ENCODE measurements around the gene NOD1. TPM values are rescaled to one million over a fixed set of nuclear protein-coding genes. Genes with fewer than 3 reads are reported as not detected.

NOD1 gene
- total and polyA plus RNA-seq, 2 of the 8 experiments (the other 6 are each of a cell fraction or from before 2014, with no cell fraction given) = 3.8 to 6.5 TPM

- H3K79me1 ChIP-seq (ENCODE audit: low read depth, low read length) = no peaks in the 10 kb centered on the region; the same call in 1 of the 2 replicates
- H3K4me2 ChIP-seq (ENCODE audit: insufficient read depth in 1 of 2, low read depth in 2 of 2, low read length in 2 of 2) = no peak overlapping the region
- H3K23me2 ChIP-seq (ENCODE audit: low read depth, low read length) = no peaks in the 10 kb centered on the region
- H3K9me3 ChIP-seq (ENCODE audit: insufficient read depth in 2 of 2, low read depth in 1 of 2, low read length in 1 of 2) = peaks cover 0 to 7% of the 10 kb centered on the region in 2 experiments; a peak in 1 of 4 replicates
- H2BK20ac ChIP-seq (ENCODE audit: low read length) = no peak overlapping the region
- H3K14ac ChIP-seq (ENCODE audit: insufficient read length) = no peak overlapping the region
- no peak overlapping the region for H3K18ac ChIP-seq (ENCODE audit: extremely low read depth, low read length)
- no peaks in the 10 kb centered on the region for H3K27me3 ChIP-seq (replicated peaks in 1 of 4; ENCODE audit: control insufficient read depth in 3 of 4, extremely low read depth in 1 of 4, insufficient read depth in 3 of 4, low read length in 3 of 4)
- H4K5ac ChIP-seq (ENCODE audit: insufficient read length, low read depth, low read length) = no peak overlapping the region
- peaks cover 2 to 11% (median 10%) of the 10 kb centered on the region in 4 experiments; a peak in 4 of 7 replicates for H3K4me1 ChIP-seq (replicated peaks in 1 of 4; ENCODE audit: control insufficient read depth in 3 of 4, insufficient read depth in 4 of 4, low read length in 3 of 4)
- H2BK12ac ChIP-seq (ENCODE audit: low read depth, low read length) = no peak overlapping the region
- CTCF ChIA-PET (ENCODE audit: partially characterized antibody) = interaction anchor here (0.7 kb wide), 1 partner anchor 306 kb away, joined by 3 read pairs; no protein-coding TSS in a partner anchor
- no peaks in the 10 kb centered on the region for H4K20me1 ChIP-seq (replicated peaks in 1 of 2; ENCODE audit: control insufficient read depth in 1 of 2, insufficient read depth in 2 of 2, low read length in 2 of 2)
- no peak overlapping the region for H4K8ac ChIP-seq (ENCODE audit: extremely low read depth, insufficient read depth, low read length)
- H2AFZ ChIP-seq (ENCODE audit: low read length) = no peak overlapping the region
- peaks cover 0 to 17% (median 0%) of the 10 kb centered on the region in 4 experiments; a peak in 1 of 8 replicates for H3K36me3 ChIP-seq (ENCODE audit: control insufficient read depth in 2 of 4, insufficient read depth in 4 of 4, low read length in 3 of 4)
- TF ChIP-seq MAX (IDR thresholded peaks at IDR 0.05) = peak; percentile 51; the same call in 1 of the 2 replicates
- no peak for TF ChIP-seq JUND (IDR thresholded peaks at IDR 0.05; ENCODE audit: low read length)
- TF ChIP-seq BCL11A (IDR thresholded peaks at IDR 0.05; ENCODE audit: low read depth in 2 of 2, low read length in 2 of 2) = no peak
- H3K9ac ChIP-seq (replicated peaks in 1 of 4; ENCODE audit: extremely low read depth in 1 of 4, low read depth in 3 of 4, low read length in 3 of 4) = no peak overlapping the region
- H4K91ac ChIP-seq (replicated peaks; ENCODE audit: insufficient read length, low read length) = no peak overlapping the region
- no peak overlapping the region for H3K4me3 ChIP-seq (ENCODE audit: extremely low read depth in 1 of 4, insufficient read depth in 2 of 4, low read depth in 3 of 4, low read length in 4 of 4)
- no peak overlapping the region for H3K27ac ChIP-seq (ENCODE audit: low read depth, low read length)
- 74% methylated on average over 6 of the region's 6 CpGs; no CpG with 5 or more reads in 1 of the 2 experiments for WGBS, 2 experiments (ENCODE audit: extremely low coverage in 1 of 2, insufficient coverage in 1 of 2, insufficient read length in 1 of 2, insufficient replicate concordance in 2 of 2, low coverage in 1 of 2, low lambda C conversion rate in 2 of 2, missing lambda C conversion rate in 1 of 2)
- no peaks in the 10 kb centered on the region; a peak in 1 of 4 replicates for H3K79me2 ChIP-seq (ENCODE audit: control insufficient read depth in 1 of 2, insufficient read depth in 2 of 2, low read length in 2 of 2)
- H2BK15ac ChIP-seq (ENCODE audit: low read length) = no peak overlapping the region
- DNase-seq (ENCODE audit: low read depth in 1 of 2, low spot score in 2 of 2) (no peak), FAIRE-seq (no peak)
- POLR2A ChIA-PET (ENCODE audit: partially characterized antibody) = no interaction called here
- no peak overlapping the region for H2BK120ac ChIP-seq (replicated peaks; ENCODE audit: low read depth, low read length)
- H3K23ac ChIP-seq (ENCODE audit: insufficient read length) = no peak overlapping the region
- H3K4ac ChIP-seq (replicated peaks; ENCODE audit: insufficient read length, low read depth, low read length) = no peak overlapping the region
- no peak overlapping the region for H2BK5ac ChIP-seq (ENCODE audit: low read depth, low read length)
- H3K56ac ChIP-seq (replicated peaks; ENCODE audit: insufficient read length, low read depth, low read length) = no peak overlapping the region
- H2AK5ac ChIP-seq (ENCODE audit: low read depth, low read length) = no peak overlapping the region
Observed at GRCh38 chr7:30434140-30434799, 44.3 kb downstream of the NOD1 start.

All from H1 (cell line).